Epithelial cell of proximal tubule (primary cell): Measurements from ENCODE around the gene MRAP. TPM values are rescaled to one million over a fixed set of nuclear protein-coding genes. Genes with fewer than 3 reads are reported as not detected.

Source experiments
- DNase-seq: peaks from one replicate; pipeline ENCODE4 v3.0.0-alpha.2; 2011; ENCODE audit warnings: low read depth
- H3K4me3 ChIP-seq: 2 replicates; pipeline ENCODE4 v1.5.1; 2011; ENCODE audit warnings: low read depth, mild to moderate bottlenecking, low read length
- CTCF ChIP-seq: conservative IDR thresholded peaks from 2 replicates; pipeline ENCODE4 v1.5.1; 2012; ENCODE audit warnings: low read depth, mild to moderate bottlenecking, low read length
- total RNA-seq: library from RNA; depleted of rRNA; stranded (reverse); fragments of >200 nt; gene quantifications from 2 replicates; pipeline ENCODE4 v1.2.3, GENCODE V29; 2015

The MRAP gene
- total RNA-seq, 1 donor from 2014 or later: not detected

- peak; percentile 92 for DNase-seq
- peak within 1 kb of the TSS; percentile 71 for H3K4me3 ChIP-seq
- TF ChIP-seq CTCF: no peak
Observed at GRCh38 chr21:32278518-32279376, 19.9 kb upstream of the MRAP start, which contains the start of gene MIS18A. Gene MIS18A (minus strand): TSS chr21:32279049. CDS start chr21:32279014, 35 bp downstream.

GRCh38 chr21:32279377-32279680 lies 19.3 kb upstream of the MRAP start:
- DNase-seq: no peak
- H3K4me3 ChIP-seq: peak overlapping the region; percentile 71
- no peak for TF ChIP-seq CTCF

- DNase-seq: no peak
- H3K4me3 ChIP-seq: no peak overlapping the region
- TF ChIP-seq CTCF: no peak
Observed at GRCh38 chr21:32281531-32281930, 17.1 kb upstream of the MRAP start.

- no peak overlapping the region for H3K4me3 ChIP-seq
- no peak for DNase-seq
- TF ChIP-seq CTCF: no peak
Observed at GRCh38 chr21:32282992-32283391, 15.7 kb upstream of the MRAP start.

GRCh38 chr21:32285476-32285875 lies 13.2 kb upstream of the MRAP start:
- H3K4me3 ChIP-seq: no peak overlapping the region
- TF ChIP-seq CTCF: no peak
- no peak for DNase-seq

GRCh38 chr21:32297449-32297848 lies 1.2 kb upstream of the MRAP start:
- H3K4me3 ChIP-seq: no peak overlapping the region
- no peak for TF ChIP-seq CTCF
- no peak for DNase-seq

GRCh38 chr21:32298148-32298559 lies 501 bp upstream of the MRAP start:
- DNase-seq: no peak
- no peak overlapping the region for H3K4me3 ChIP-seq
- no peak for TF ChIP-seq CTCF
